Lower leg skin (tissue), 3 donors: ENCODE results near the gene C14orf93.

Experiments used
- CTCF ChIP-seq, 3 donors: fragments of 450-650 bp; IDR thresholded peaks; one replicate each; pipeline ENCODE4 v1.5.1; 2016; ENCODE audit warnings: antibody characterized with exemption in 3 of 3, mild to moderate bottlenecking in 3 of 3, moderate library complexity in 2 of 3
- POLR2A ChIP-seq, 2 donors: fragments of 450-650 bp; IDR thresholded peaks; one replicate each; pipeline ENCODE4 v1.6.1; 2016 to 2017; ENCODE audit warnings: antibody characterized with exemption in 2 of 2, mild to moderate bottlenecking in 1 of 2, moderate library complexity in 1 of 2

DNA sequence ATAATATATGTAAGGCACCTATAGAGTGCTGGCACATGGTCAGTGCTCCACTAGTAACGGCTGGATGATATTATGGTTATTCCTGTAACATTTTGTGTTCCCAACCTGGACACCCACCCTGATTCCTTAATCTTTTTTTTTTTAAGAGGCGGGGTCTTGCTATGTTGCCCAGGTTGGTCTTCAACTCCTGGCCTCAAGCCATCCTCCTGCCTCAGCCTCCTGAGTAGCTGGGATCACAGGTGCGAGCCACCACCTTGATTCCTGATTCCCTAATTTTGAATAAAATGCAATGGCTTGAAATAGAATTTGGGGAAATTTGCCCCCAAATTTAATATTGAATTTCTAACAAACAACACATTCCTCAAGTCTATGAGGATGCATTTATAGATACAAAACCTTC, 7.4 kb downstream of the C14orf93 start:
- no peak for TF ChIP-seq CTCF (IDR thresholded peaks at IDR 0.05)
- TF ChIP-seq POLR2A (IDR thresholded peaks at IDR 0.05), result no peak
